Measurements from ENCODE around the gene PTPN7. TPM values are rescaled to one million over a fixed set of nuclear protein-coding genes. Genes with fewer than 3 reads are reported as not detected.
"Not testable (repeated sequence)": the region's sequence is repeated elsewhere in the genome, so short reads cannot be mapped to it uniquely, and the experiment has no call there.

The PTPN7 gene
- total RNA-seq, 2 experiments from 2014 or later: 188 to 221 TPM

DNA sequence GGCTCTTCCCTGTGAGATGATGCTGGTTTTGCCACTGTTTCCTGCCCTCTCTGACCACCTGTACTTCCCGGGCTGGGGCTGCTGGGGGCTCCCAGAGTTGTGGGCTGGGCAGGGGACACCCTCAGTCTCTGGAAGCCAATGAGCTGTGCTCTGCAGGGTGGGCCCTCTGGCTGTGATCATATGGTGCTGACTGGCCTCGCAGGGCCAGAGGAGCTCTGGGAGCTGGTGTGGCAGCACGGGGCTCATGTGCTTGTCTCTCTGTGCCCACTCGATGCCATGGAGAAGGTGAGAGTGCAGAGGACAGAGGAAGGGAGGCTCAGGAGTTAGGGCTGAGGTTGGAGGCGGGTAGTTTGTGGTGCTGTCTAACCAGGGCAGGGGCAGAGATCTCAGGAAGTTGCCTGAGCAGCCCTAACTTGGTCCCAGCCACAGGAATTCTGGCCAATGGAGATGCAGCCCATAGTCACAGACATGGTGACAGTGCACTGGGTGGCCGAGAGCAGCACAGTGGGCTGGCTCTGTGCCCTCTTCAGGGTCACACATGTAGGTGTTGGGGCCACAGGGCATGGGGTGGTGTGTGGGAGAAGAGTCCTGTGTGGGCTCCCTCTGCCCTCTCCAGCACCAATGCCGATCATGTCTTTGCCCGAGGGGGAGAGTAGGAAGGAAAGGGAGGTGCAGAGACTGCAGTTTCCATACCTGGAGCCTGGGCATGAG lies 27.4 kb upstream of the PTPN7 start:
- intact Hi-C loops (cut with DNase I, micrococcal nuclease): loop anchor here (5.0 to 10.0 kb wide), 2 partner anchors 437 to 529 kb away; no protein-coding TSS in a partner anchor
- POLR2A ChIA-PET: no interaction called here

DNA sequence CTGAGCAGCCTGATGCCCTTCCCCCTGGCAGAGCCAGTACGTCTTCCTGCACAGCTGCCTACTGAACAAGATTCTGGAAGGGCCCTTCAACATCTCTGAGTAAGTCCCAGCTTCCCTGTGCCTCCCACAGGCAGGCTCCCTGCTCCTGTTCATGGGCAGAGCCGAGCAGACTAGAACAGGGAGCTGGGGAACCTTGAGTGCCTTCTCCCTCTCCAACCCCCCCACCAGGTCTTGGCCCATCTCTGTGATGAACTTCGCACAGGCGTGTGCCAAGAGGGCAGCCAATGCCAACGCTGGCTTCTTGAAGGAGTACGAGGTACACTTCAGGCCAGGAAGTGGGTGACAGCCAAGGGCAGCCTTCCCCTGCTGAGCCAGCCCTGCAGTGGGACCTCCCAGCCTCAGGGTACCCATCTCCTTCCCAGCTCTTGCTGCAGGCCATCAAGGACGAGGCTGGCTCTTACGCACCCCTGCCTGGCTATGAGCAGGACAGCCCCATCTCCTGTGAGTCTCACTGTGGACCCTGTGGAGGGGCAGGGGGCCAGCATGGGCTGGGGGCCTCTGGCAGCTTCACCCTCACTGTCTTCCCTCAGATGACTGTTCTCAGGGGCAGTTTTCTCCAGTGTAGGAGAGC lies 26.8 kb upstream of the PTPN7 start:
- intact Hi-C loops (cut with DNase I, micrococcal nuclease): loop anchor here (5.0 to 10.0 kb wide), 2 partner anchors 438 to 530 kb away; no protein-coding TSS in a partner anchor
- Mint-ChIP-seq H3K4me1 (peaks cover 12% of the 10 kb centered on the region), H3K9me3 (ENCODE audit: low read depth) (no peaks in the 10 kb centered on the region), H3K27me3 (peaks cover 2% of the 10 kb centered on the region), H3K4me3 (no peak overlapping the region), H3K36me3 (ENCODE audit: low read depth) (no peaks in the 10 kb centered on the region), H3K27ac (no peak overlapping the region)
- POLR2A ChIA-PET: no interaction called here
- CTCF ChIA-PET: interaction anchor here (0.6 to 1.7 kb wide), 5 partner anchors 9 to 536 kb away, joined by 3 to 9 read pairs (median 3); partner anchors contain the start of gene PTPN7
- ATAC-seq: no peak
- DNase-seq: no peak

More for the DNA sequence above, 27.4 kb upstream of the PTPN7 start:
- Mint-ChIP-seq H3K27me3 (peaks cover 6% of the 10 kb centered on the region), H3K4me3 (no peak overlapping the region), H3K27ac (no peak overlapping the region), H3K36me3 (ENCODE audit: low read depth) (no peaks in the 10 kb centered on the region), H3K4me1 (peaks cover 12% of the 10 kb centered on the region), H3K9me3 (ENCODE audit: low read depth) (no peaks in the 10 kb centered on the region)
- CTCF ChIA-PET: interaction anchor here (1.4 to 1.7 kb wide), 3 partner anchors 8 to 30 kb away, joined by 3 to 9 read pairs (median 5); partner anchors contain the start of gene PTPN7
- no peak for DNase-seq
- no peak for ATAC-seq

DNA sequence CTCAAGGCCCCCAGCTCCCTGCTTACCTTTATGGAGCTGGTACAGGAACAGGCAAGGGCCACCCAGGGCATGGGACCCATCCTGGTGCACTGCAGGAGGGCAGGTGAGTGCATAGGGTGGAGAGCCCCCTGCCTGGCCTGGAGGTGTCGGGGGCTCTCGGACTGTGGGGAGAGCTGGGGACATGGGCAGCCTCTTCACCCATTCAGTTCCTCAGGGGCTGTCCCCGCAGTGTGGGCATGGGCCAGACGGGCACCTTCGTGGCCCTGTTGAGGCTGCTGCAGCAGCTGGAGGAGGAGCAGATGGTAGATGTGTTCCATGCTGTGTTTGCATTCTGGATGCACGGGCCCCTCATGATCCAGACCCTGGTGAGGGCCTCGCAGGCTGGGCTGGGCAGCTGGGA lies 25.9 kb upstream of the PTPN7 start:
- Mint-ChIP-seq H3K27me3 (peaks cover 2% of the 10 kb centered on the region), H3K27ac (no peak overlapping the region), H3K4me3 (no peak overlapping the region), H3K4me1 (peaks cover 12% of the 10 kb centered on the region), H3K9me3 (ENCODE audit: low read depth) (no peaks in the 10 kb centered on the region), H3K36me3 (ENCODE audit: low read depth) (no peaks in the 10 kb centered on the region)
- intact Hi-C loops (cut with DNase I, micrococcal nuclease): loop anchor here (5.0 to 10.0 kb wide), 2 partner anchors 438 to 531 kb away; no protein-coding TSS in a partner anchor
- POLR2A ChIA-PET: no interaction called here
- CTCF ChIA-PET: interaction anchor here (0.6 to 1.9 kb wide), 8 partner anchors 10 to 526 kb away, joined by 3 to 11 read pairs (median 3); partner anchors contain the start of gene PTPN7
- DNase-seq (no peak), ATAC-seq (no peak)

DNA sequence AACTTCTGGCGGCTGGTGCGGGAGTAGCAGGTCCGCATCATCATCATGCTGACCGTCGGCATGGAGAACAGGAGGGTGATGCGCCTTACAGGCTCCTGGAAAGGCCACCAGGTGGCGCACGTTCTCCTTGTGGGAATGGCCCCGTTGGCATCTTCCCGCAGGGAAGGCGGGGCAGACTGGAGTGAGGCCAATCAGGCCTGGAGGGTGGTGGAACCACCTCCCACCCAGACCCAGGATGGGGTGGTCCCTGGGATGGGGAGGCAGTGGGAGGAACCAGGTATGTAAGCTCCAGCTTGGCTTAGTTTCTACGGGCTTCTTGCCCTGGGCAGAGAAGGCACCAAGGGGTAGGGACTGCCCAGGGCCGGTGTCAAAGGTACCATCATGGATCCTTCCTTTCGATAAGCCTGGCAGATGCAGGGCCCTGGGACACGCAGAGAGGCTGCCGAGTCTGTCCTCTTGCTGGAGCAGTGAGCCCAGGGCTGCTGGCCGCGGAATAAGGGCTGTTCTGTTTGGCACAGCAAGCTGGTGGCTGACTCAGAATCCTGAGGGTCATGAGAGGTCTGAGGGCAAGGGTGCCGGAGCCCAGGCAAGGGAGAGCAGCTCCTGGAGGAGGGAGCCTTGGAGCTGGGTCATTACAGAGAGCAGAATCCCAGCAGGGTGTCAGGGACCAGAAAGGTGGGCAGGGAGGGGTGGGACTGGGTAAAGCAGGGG lies 24.5 kb upstream of the PTPN7 start:
- ATAC-seq (peak; percentile 79), DNase-seq (peak; percentile 85)
- CTCF ChIA-PET: interaction anchor here (0.6 to 1.9 kb wide), 6 partner anchors 11 to 449 kb away, joined by 3 to 11 read pairs (median 3); no protein-coding TSS in a partner anchor
- POLR2A ChIA-PET: no interaction called here
- Mint-ChIP-seq H3K27ac (no peak overlapping the region), H3K4me1 (peaks cover 12% of the 10 kb centered on the region), H3K9me3 (ENCODE audit: low read depth) (no peaks in the 10 kb centered on the region), H3K36me3 (ENCODE audit: low read depth) (no peaks in the 10 kb centered on the region), H3K27me3 (peaks cover 2% of the 10 kb centered on the region), H3K4me3 (no peak overlapping the region)
- intact Hi-C loops (cut with DNase I, micrococcal nuclease): loop anchor here (2.0 to 10.0 kb wide), 6 partner anchors 24 to 534 kb away; partner anchors contain the start of gene PTPN7 (in 1 of the 2)

DNA sequence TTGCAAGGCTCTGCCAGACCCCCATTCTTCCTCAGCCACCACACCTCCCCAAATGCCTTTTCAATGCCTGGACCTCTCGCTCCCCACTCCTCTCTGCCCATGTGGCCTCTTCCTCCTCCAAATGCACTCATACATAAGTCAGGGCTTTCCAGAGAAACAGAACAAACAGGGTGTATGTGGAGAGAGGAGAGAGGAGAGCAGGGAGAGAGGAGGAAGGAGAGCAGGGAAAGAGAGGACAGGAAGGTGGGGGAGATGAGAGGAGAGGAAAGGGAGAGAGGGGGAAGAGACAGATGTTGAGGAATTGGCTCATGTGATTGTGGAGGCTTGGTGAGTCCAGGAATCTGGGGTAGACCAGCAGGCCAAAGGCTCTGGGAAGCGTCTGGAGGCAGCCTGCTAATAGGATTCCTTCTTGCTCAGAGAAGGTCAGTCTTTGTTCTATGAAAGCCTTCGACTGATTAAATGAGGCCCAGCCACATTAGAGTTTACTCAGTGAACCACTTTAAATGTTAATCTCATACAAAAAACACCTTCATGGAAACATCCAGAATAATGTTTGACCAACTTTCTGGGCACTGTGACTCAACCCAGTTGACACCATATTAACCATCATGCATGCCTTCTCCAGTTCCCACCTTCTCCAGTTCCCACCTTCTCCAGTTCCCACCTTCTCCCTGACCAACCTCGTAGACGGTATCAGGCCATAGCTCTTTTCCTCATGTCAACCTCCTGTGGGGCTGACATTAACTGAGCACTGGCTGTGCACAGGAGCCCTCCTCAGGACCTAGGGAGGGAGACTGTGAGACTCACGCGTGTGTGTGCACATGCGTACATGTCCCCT lies 21.9 kb upstream of the PTPN7 start:
- peaks cover 2% of the 10 kb centered on the region for H3K27me3 Mint-ChIP-seq
- no peak overlapping the region for H3K4me3 Mint-ChIP-seq
- ChIA-PET POLR2A (interaction anchor here (0.6 kb wide), 1 partner anchor 736 kb away, joined by 3 read pairs; no protein-coding TSS in a partner anchor), CTCF (interaction anchor here (0.6 to 1.2 kb wide), 5 partner anchors 10 to 531 kb away, joined by 3 to 6 read pairs (median 3); partner anchors contain the start of gene LGR6)
- no peaks in the 10 kb centered on the region for H3K36me3 Mint-ChIP-seq (ENCODE audit: low read depth)
- H3K27ac Mint-ChIP-seq: no peak overlapping the region
- H3K4me1 Mint-ChIP-seq: peaks cover 12% of the 10 kb centered on the region
- no peaks in the 10 kb centered on the region for H3K9me3 Mint-ChIP-seq (ENCODE audit: low read depth)
- intact Hi-C loops (cut with DNase I, micrococcal nuclease): loop anchor here in 1 of 2 experiments (10.0 kb wide), 1 partner anchor 443 kb away; no protein-coding TSS in a partner anchor
- ATAC-seq (no peak), DNase-seq (no peak)

DNA sequence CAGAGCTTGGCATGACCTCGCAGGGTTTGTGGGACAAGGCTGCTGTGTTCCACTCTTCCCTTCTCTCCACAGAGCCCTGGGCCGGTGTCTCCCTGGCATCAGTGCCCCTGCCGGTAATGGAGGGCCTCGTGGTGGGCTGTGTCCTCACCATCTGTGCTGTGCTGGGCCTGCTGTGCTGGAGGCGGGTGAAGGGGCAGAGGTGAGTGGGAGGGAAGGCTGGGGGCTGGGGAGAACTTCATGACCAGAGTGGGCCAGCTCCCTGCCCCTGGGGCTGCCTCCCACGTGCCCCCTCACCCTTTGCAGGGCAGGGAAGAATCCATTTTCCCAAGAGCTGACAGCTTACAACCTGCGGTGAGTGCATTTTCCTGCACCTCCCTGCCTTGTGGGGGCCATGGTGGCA lies 21.2 kb upstream of the PTPN7 start:
- no peak overlapping the region for H3K4me3 Mint-ChIP-seq
- peaks cover 12% of the 10 kb centered on the region for H3K4me1 Mint-ChIP-seq
- ChIA-PET POLR2A (no interaction called here), CTCF (interaction anchor here (1.2 to 2.6 kb wide), 2 partner anchors 9 to 12 kb away, joined by 6 to 9 read pairs; partner anchors contain the start of gene LGR6)
- DNase-seq (no peak), ATAC-seq (no peak)
- H3K27ac Mint-ChIP-seq: no peak overlapping the region
- no peaks in the 10 kb centered on the region for H3K9me3 Mint-ChIP-seq (ENCODE audit: low read depth)
- peaks cover 2% of the 10 kb centered on the region for H3K27me3 Mint-ChIP-seq
- intact Hi-C loops (cut with DNase I, micrococcal nuclease): loop anchor here in 1 of 2 experiments (10.0 kb wide), 1 partner anchor 443 kb away; no protein-coding TSS in a partner anchor
- no peaks in the 10 kb centered on the region for H3K36me3 Mint-ChIP-seq (ENCODE audit: low read depth)

DNA sequence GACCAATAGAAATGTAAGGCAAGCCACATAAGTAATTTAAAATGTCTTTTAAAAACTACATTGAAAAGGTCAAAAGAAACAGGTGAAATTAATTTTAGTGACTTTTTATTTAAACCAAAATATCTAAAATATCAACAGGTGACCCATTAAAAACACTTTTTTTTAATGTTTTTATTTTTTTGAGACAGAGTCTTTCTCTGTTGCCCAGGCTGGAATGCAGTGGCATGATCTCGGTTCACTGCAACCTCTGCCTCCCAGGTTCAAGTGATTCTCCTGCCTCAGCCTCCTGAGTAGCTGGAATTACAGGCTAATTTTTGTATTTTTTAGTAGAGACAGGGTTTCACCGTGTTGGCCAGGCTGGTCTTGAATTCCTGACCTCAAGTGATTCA lies 20.3 kb upstream of the PTPN7 start:
- DNase-seq; H3K27me3 Mint-ChIP-seq; H3K27ac Mint-ChIP-seq; ATAC-seq; H3K9me3 Mint-ChIP-seq (ENCODE audit: low read depth); POLR2A ChIA-PET; H3K36me3 Mint-ChIP-seq (ENCODE audit: low read depth); H3K4me3 Mint-ChIP-seq: not testable (repeated sequence)
- peaks cover 12% of the 10 kb centered on the region for H3K4me1 Mint-ChIP-seq
- CTCF ChIA-PET: interaction anchor here (1.2 to 2.6 kb wide), 5 partner anchors 9 to 135 kb away, joined by 3 to 9 read pairs (median 6); partner anchors contain the start of genes LGR6 and PTPN7
- intact Hi-C loops (cut with DNase I, micrococcal nuclease): loop anchor here in 1 of 2 experiments (10.0 kb wide), 1 partner anchor 444 kb away; no protein-coding TSS in a partner anchor

DNA sequence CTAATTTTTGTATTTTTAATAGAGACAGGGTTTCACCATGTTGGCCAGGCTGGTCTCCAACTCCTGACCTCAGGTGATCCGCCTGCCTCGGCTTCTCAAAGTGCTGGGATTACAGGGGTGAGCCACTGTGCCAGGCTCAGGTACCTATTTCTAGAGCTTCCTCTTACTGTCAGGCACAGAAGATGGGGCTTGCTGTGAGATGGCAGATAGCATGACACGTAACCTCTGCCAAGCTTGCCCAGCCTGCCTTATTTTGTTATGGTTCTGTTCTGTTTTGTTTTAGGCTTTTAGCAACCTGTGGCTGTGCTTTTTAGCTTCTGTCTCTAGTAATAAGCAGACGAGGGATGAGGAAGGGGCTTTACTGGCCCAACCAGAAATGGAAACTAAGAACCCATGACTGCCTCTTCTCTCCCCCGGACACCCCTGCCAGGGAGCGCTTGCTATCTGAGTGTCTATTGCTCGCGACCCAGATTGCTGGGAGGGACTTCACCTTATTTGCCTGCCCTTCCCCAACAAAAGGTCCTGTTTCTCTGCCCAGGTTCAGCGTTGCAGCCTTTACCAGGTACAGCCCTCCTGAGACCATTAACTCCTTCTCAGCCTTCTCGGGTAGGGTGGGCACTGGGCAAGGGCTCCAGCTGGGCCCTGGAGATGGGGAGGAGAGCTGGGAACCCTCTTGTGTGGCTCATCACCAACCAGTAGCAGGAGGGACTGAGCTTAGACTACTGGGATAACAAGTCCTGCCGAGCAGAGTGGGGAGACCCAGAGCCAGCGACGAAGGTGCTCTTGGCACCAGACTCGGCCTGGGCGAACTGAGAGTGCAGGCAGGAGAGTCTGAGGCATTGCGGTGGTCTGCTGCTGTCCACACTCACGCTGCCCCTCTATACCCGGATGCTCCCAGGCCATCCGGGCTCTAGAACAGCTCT lies 19.7 kb upstream of the PTPN7 start:
- peaks cover 12% of the 10 kb centered on the region for H3K4me1 Mint-ChIP-seq
- ChIA-PET POLR2A (no interaction called here), CTCF (interaction anchor here (1.0 to 2.6 kb wide), 5 partner anchors 10 to 136 kb away, joined by 3 to 9 read pairs (median 4); partner anchors contain the start of genes LGR6 and PTPN7)
- H3K27ac Mint-ChIP-seq: no peak overlapping the region
- intact Hi-C loops (cut with DNase I, micrococcal nuclease): loop anchor here in 1 of 2 experiments (10.0 kb wide), 1 partner anchor 445 kb away; no protein-coding TSS in a partner anchor
- H3K9me3 Mint-ChIP-seq (ENCODE audit: low read depth): no peaks in the 10 kb centered on the region
- H3K4me3 Mint-ChIP-seq: no peak overlapping the region
- H3K36me3 Mint-ChIP-seq (ENCODE audit: low read depth): no peaks in the 10 kb centered on the region
- ATAC-seq (no peak), DNase-seq (no peak)
- peaks cover 2% of the 10 kb centered on the region for H3K27me3 Mint-ChIP-seq

DNA sequence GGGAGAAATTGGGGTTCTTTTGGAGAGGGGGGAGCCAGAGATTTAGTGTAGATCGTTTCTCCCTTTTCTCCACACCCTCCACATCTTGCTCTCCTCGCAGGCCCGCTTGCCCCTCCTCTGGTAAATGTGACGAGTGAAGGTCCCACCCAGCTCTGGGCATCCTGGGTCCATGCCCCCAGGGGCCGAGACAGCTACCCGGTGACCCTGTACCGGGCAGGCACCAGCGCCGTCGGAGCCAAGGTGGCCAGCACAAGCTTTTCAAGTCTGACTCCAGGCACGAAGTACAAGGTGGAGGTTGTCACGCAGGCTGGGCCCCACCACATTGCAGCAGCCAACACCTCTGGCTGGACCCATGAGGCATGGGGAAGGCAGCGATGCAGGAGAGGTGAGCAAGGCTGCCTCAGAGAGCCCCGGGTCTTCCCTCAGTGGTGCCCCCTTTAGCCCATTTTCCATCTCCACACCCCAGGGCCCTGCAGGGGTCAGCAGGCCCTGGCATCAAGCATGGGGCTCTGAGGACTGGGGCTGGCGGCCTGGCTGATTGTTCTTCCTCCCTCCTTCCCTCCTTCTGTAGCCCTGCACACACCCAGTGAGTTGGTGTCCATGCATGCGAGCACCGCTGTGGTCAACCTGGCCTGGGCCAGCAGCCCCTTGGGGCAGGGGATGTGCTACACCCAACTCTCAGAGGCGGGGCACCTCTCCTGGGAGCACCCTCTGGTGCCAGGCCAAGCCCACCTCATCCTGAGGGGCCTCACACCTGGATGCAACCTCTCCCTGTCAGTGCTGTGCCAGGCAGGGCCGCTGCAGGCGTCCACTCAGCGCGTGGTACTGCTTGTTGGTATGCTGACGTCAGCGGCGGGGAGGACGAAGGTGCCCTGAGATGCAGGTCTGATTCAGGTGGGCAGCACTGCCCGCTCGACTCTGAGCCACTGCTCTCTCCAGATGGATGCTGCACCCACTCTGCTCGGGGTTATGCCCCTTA lies 16.8 kb upstream of the PTPN7 start:
- Mint-ChIP-seq H3K27me3 (no peaks in the 10 kb centered on the region), H3K4me1 (no peaks in the 10 kb centered on the region), H3K27ac (no peak overlapping the region), H3K4me3 (no peak overlapping the region), H3K36me3 (ENCODE audit: low read depth) (no peaks in the 10 kb centered on the region), H3K9me3 (ENCODE audit: low read depth) (no peaks in the 10 kb centered on the region)
- DNase-seq: no peak
- ChIA-PET CTCF (interaction anchor here (0.6 to 1.4 kb wide), 2 partner anchors 19 to 100 kb away, joined by 3 to 4 read pairs; no protein-coding TSS in a partner anchor), POLR2A (no interaction called here)
- intact Hi-C loops (cut with DNase I, micrococcal nuclease): no loop called here
- no peak for ATAC-seq
